ENCODE measurements around the gene CERS3.

GRCh38 chr15:100525436-100525835, 3.3 kb downstream of the CERS3 start:
- no peak for TF ChIP-seq CTCF (conservative IDR thresholded peaks at IDR 0.05; ENCODE audit: low read depth, low read length)
- no peak for TF ChIP-seq EZH2 (IDR thresholded peaks at IDR 0.05; ENCODE audit: borderline replicate concordance, low read depth, low read length, poor library complexity, severe bottlenecking)

Data from A673 (cell line).